Omental fat pad (tissue), 4 donors: ENCODE results near the gene GALR2. TPM values are rescaled to one million over a fixed set of nuclear protein-coding genes. Genes with fewer than 3 reads are reported as not detected.
"Not testable (repeated sequence)": the region's sequence is repeated elsewhere in the genome, so short reads cannot be mapped to it uniquely, and the experiment has no call there.

Source experiments
- ATAC-seq: fragments of 150-250 bp; one replicate; pipeline ENCODE4 v1.9.1; 2016; ENCODE audit warnings: mild to moderate bottlenecking, moderate library complexity; ENCODE audit not compliant: low FRiP score
- DNase-seq: peaks from one replicate; pipeline ENCODE4 v3.0.0-alpha.2; 2019; ENCODE audit warnings: low spot score
- CTCF ChIP-seq, 3 donors: fragments of 450-650 bp; IDR thresholded peaks; one replicate each; pipeline ENCODE4 v1.5.1; 2016 to 2017; ENCODE audit warnings: antibody characterized with exemption in 3 of 3, mild to moderate bottlenecking in 3 of 3, moderate library complexity in 2 of 3
- total RNA-seq, 4 donors: library from RNA; depleted of rRNA; stranded (reverse); fragments of >200 nt; gene quantifications; one replicate each; pipeline ENCODE4 v1.1.0, GENCODE V29; 2016

Gene GALR2
- total RNA-seq, 4 donors from 2014 or later, result 0.50 TPM; not detected in 3

GRCh38 chr17:76077584-76078110 is 3.1 kb downstream of the GALR2 start:
- TF ChIP-seq CTCF (IDR thresholded peaks at IDR 0.05), result no peak
- ATAC-seq, result no peak
- DNase-seq, result no peak

- not testable (repeated sequence) for DNase-seq, ATAC-seq
These were observed 3.8 kb downstream of the GALR2 start for GRCh38 chr17:76078370-76078769.

GRCh38 chr17:76078860-76079534 is 4.4 kb downstream of the GALR2 start, which contains the start of gene ZACN:
Gene ZACN (plus strand): TSS chr17:76079182. CDS start chr17:76079265, 83 bp downstream.
- DNase-seq (no peak), ATAC-seq (no peak)
- no peak for TF ChIP-seq CTCF (IDR thresholded peaks at IDR 0.05)

- no peak for DNase-seq
- no peak for TF ChIP-seq CTCF (IDR thresholded peaks at IDR 0.05)
- ATAC-seq, result no peak
These were observed 5.0 kb downstream of the GALR2 start for GRCh38 chr17:76079535-76079955.

GRCh38 chr17:76079956-76080767 is 5.6 kb downstream of the GALR2 start:
- ATAC-seq (no peak), DNase-seq (no peak)
- no peak for TF ChIP-seq CTCF (IDR thresholded peaks at IDR 0.05)

GRCh38 chr17:76080768-76081287 is 6.2 kb downstream of the GALR2 start:
- DNase-seq, result no peak
- no peak for TF ChIP-seq CTCF (IDR thresholded peaks at IDR 0.05)
- ATAC-seq, result no peak
